T-helper 1 cell (primary cell): ENCODE results near the gene ZMYM2.

Experiments
- DNase-seq, 5 donors: peaks; one replicate each; pipeline ENCODE4 v3.0.0-alpha.2; 2012 to 2020

Gene ZMYM2

GRCh38 chr13:20049558-20050473 is 91.3 kb downstream of the ZMYM2 start:
- peak in 1 of 5 donors; percentile 13 for DNase-seq

GRCh38 chr13:20051366-20051765 is 92.8 kb downstream of the ZMYM2 start:
- no peak for DNase-seq

- DNase-seq, result no peak
Observed at GRCh38 chr13:20053016-20053415, 94.5 kb downstream of the ZMYM2 start.

- no peak for DNase-seq
Observed at GRCh38 chr13:20053891-20054290, 95.4 kb downstream of the ZMYM2 start.

GRCh38 chr13:20054586-20054985 is 96.1 kb downstream of the ZMYM2 start:
- no peak for DNase-seq

- no peak for DNase-seq
Observed at GRCh38 chr13:20057214-20057613, 98.7 kb downstream of the ZMYM2 start.

DNA sequence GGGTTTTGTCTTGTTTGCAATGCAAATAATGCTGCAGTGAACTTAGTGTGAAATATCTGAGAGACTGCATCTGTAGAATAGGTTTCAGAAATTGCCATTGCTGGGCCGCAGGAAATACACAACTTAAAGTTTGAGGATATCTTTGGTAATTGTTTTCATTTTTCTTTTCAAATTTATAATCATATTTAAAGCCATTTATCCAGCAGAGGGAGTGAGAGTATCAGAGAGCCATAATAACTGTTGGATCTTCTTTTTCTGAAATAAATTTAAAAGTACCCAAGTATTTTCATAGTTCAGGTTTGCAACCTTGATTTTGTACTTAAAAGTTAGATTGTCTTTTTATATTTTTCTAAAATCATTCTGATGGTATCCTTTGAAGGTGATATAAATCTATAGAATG is 99.4 kb downstream of the ZMYM2 start:
- no peak for DNase-seq

GRCh38 chr13:20058476-20058875 is 99.9 kb downstream of the ZMYM2 start:
- no peak for DNase-seq

- peak in 1 of 5 donors; percentile 11 for DNase-seq
Observed at GRCh38 chr13:20064128-20064527, 105.6 kb downstream of the ZMYM2 start.

DNA sequence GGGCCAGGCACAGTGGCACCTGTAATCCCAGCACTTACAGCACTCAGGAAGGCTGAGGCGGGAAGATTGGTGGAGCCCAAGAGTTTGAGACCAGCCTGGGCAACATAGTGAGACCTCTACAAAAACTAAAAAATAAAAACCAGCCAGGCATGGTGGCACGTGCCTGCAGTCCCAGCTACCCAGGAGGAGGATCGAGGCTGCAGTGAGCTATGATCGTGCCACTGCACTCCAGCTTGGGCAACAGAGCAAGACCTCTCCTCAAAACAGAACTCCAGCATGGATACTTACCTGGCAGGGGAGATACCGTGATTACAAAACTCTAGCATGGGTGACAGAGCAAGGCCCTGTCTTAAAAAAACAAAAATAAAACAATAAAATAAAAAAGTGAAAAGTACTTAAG is 107.0 kb downstream of the ZMYM2 start:
- no peak for DNase-seq

GRCh38 chr13:20069956-20070355 is 111.4 kb downstream of the ZMYM2 start:
- no peak for DNase-seq

DNA sequence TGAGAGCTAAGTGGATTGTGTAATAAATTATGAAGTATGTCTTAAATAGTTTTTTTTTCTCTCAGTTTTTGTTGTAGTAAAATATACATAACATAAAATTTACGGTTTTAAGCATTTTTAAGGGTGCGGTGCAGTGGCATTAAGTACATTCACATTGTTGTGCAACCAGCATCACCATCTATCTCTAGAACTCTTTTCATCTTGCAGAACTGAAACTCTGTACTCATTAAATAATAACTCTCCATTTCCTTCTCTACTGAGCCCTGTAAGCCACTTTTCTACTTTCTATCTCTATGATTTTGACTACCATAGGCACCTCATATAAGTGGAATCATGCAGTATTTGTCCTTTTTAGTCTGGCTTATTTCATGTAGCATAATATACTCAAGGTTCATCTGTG is 115.2 kb downstream of the ZMYM2 start:
- no peak for DNase-seq

DNA sequence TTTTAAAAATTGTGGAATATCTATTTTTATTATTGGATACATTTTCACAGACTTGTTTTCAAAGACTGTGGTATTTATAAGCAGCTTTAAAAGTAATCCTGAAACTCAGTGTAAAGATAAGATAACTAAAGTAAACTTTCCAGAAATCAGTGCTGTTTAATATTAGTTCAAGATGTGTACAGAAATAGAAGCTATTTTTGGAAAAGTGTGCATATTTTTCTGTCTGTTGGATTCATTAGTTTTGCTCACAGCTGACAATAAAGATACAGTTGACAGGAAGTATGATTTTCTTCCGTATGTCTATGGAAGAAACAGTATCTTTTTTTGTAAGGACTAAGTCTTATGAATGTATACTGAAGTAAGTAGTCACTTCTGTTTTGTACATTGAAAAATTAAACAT is 116.4 kb downstream of the ZMYM2 start:
- DNase-seq, result no peak

GRCh38 chr13:20077086-20077485 is 118.6 kb downstream of the ZMYM2 start:
- no peak for DNase-seq

- no peak for DNase-seq
Observed at GRCh38 chr13:20080377-20081164, 122.0 kb downstream of the ZMYM2 start.

- no peak for DNase-seq
Observed at GRCh38 chr13:20090349-20090748, 131.8 kb downstream of the ZMYM2 start.

DNA sequence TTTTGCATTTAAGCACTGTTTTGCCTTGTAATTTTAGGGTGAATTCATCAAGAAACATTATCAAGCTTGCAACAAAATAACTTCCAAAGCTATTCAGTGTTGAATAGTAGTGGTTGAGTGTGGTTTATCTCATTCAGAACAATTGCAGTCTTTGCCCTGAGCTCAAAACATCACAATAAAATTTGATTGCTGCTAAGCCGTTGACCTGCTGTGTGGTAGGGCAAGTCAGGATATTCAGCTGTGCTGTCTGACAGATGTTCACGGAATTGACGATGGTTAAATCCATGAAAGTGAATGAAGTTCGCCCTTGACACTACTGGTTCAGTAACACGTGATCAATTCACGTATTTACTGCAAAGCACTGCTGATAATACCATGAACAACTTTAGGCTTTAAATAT is 135.4 kb downstream of the ZMYM2 start:
- DNase-seq, result no peak

- no peak for DNase-seq
Observed at GRCh38 chr13:20099319-20099718, 140.8 kb downstream of the ZMYM2 start.

DNA sequence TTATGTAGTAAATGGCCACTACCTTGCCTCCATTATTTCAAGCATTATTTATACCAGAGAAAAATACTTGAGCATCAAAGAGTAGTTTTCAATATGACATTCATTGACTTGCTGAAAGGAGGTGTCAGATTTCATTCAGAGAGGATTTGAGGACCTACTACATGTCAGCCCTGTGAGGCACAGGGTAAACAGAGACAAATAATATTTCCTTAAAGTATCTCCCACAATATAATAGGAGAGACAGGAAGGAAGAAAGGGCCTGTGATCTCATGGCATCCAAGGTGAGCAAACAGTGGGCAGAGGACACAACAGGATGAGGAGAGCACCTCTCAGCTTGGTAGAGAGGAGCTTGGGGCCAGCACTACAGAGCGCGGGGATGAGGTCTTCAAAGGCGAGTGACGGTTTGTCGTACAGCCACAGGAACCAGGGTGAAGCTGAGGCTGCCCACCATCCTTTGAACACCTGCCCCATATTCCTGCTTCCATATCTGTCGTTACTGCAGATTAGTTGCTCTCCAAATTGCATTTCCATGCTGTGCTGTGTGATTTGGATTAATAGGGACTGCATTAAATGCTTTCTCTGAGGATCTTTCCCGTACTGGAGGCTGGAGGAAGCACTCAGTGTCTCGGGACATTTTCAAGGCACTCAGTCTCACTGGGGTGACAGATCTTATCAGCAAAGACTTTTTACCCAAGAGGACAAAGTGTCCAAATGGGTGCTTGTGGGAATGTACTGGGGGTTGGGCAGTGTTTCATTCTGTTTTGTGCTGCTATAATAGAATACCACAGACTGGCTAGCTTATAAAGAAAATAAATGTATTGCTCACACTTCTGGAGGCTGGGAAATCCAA is 143.2 kb downstream of the ZMYM2 start:
- DNase-seq, result no peak

DNA sequence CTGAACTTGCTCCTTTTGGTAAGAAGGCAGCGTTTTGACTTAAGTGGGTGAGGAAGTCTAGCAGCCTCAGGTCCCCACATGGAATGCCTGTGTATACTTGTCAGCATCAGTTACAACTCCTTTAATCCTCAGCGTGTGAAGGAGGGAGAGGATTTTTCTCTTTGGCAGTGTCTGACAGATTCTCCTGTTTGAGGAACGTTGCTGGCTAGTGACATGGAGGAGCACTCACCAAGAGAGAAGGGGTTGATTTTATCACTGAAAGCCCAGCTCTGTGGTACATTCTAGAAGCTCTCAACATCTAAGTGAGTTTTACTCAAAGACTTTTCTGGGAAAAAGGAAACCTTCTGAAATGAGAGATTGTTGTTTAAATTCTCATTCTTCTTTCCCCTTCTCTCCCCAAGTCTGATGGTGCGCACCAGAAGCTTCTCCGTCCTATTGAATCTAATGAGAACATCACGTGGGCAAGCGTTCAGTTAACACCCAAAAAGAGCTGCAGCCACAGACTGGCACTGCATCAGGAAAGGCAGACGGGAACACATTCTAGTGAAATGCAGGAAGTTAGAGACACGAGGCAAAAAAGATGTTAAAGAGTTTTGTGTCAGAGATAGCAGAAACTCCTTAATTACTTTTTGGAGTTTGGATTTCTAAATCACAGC is 144.1 kb downstream of the ZMYM2 start:
- no peak for DNase-seq

DNA sequence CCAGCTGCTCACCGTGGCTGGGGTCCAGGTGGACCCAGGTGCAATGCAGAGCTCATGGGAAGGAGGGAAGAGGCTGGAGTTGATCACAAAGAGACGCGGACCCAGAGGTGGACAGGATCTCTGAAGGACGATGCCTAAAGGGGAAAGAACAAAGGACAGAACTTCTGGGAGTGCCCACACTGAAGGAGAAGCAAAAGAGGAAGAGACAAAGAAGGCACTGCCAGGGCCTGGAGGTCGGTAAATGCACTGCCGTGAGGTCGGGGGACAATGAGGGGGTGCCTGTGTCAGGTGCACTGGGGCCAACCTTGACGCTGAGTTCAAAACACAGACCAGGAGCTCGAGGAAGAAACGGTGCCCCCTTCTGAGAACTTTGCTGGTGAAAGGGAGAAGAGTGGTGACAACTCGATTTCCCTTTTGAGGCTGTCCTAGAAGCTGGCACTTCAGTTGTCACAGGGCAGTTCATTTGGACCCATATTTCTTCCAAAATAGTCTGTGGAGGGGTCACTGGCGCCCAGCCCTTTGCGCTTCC is 146.7 kb downstream of the ZMYM2 start:
- no peak for DNase-seq

DNA sequence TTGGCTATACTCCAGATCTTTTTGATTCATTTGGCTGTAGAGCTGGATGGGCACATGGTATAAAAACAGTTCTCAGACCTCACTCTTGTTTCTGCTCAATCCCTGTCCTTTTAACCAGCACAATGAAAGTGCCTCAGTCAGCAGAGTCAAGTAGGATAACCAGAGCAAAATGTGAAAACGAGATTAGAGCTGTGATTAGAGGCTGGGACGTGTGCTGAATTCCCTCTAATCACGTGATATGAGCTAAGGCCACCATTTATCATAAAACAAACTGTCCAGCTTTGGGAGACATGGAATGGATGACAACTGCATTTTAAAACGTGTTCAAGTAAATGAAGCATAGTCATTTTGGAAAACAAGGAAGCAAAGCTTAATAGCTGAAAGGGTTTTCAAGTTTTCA is 148.2 kb downstream of the ZMYM2 start:
- no peak for DNase-seq
